Measurements from ENCODE around the gene GSTA1.
"Not testable (repeated sequence)": the region's sequence is repeated elsewhere in the genome, so short reads cannot be mapped to it uniquely, and the experiment has no call there.

DNA sequence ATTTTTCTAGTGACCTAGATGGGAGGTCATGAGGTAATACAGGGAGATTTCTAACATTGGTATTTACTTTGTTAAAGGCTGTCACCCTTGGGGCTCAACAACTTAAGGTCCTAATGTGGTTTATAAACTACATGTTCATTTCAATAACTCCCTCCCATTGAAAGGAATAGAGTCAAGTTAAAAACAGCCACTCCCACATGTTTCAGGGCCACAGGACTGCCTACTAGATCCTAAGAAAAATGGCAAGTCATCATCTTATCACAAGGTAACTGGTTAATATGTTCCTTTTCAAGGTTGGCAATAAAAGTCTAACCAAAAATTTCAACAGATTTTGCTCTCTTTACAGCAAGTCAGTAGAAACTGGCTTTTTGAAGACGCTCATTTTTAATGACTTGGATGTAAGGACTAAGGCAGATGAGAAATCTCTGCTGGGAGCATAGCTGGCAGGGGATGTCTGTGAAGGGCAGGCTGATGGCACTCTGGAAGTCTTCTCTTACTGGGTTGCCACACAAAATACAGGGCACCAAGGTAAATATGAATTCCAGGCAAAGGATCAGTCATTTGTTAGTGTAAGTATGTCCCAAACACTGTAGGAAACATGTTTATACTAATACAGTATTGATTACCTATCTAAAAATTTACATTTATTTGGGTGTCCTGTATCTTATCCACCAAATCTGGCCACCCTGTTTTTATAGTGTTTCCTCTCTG is 23.6 kb upstream of the GSTA1 start:
- TF ChIP-seq TRIM28 (IDR thresholded peaks at IDR 0.05); ZNF133 (CRISPR knock-in tag; IDR thresholded peaks at IDR 0.05); SMC3 (conservative IDR thresholded peaks at IDR 0.05; ENCODE audit: insufficient read depth, low read depth, low read length); FOS (IDR thresholded peaks at IDR 0.05; ENCODE audit: extremely low read depth, insufficient read length); ZNF12 (CRISPR knock-in tag; IDR thresholded peaks at IDR 0.05); RFX1 (IDR thresholded peaks at IDR 0.05); GTF2A2 (tag; IDR thresholded peaks at IDR 0.05); CEBPG (CRISPR knock-in tag; IDR thresholded peaks at IDR 0.05); CEBPG (tag; conservative IDR thresholded peaks at IDR 0.05 in 1 of 2, IDR thresholded peaks at IDR 0.05 in 1 of 2): not testable (repeated sequence)
- TF ChIP-seq, protein P1, sequence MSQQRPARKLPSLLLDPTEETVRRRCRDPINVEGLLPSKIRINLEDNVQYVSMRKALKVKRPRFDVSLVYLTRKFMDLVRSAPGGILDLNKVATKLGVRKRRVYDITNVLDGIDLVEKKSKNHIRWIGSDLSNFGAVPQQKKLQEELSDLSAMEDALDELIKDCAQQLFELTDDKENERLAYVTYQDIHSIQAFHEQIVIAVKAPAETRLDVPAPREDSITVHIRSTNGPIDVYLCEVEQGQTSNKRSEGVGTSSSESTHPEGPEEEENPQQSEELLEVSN (IDR thresholded peaks at IDR 0.05; ENCODE audit: borderline replicate concordance in 1 of 2, extremely low read depth in 1 of 2, insufficient read depth in 1 of 2, insufficient read length in 1 of 2, low read depth in 1 of 2, low read length in 1 of 2, poor library complexity in 1 of 2, severe bottlenecking in 1 of 2), result not testable (repeated sequence)

Measured in K562 (cell line).